GM12874 (cell line): Measurements from ENCODE around the gene SPATA45.

Experiments used
- TF ChIP-seq, protein P1 (sequence below): IDR thresholded peaks from 2 replicates; pipeline ENCODE4 v1.5.1; 2011; ENCODE audit warnings: low read depth, mild to moderate bottlenecking, control low read depth, low read length, moderate library complexity; ENCODE audit not compliant: insufficient read depth

SPATA45 gene

DNA sequence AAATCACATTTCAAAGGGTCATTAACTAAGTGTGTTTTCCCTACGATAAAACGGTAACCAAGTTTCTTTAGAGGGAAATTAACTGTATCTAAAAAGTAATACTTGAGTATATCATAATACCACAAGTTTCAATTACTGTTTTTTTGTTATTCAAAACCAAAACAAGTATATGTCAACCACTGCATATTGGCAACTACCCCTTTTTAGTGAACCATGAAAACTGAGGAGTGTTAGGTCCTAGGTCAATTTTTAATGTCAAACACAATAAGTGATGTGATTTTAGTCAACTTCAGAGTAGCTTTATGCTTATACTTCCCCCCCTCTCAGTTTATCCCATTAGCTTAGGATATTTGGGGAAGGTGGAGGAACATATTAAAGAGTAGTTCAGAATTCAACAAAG is 66.2 kb downstream of the SPATA45 start:
- TF ChIP-seq, protein P1, sequence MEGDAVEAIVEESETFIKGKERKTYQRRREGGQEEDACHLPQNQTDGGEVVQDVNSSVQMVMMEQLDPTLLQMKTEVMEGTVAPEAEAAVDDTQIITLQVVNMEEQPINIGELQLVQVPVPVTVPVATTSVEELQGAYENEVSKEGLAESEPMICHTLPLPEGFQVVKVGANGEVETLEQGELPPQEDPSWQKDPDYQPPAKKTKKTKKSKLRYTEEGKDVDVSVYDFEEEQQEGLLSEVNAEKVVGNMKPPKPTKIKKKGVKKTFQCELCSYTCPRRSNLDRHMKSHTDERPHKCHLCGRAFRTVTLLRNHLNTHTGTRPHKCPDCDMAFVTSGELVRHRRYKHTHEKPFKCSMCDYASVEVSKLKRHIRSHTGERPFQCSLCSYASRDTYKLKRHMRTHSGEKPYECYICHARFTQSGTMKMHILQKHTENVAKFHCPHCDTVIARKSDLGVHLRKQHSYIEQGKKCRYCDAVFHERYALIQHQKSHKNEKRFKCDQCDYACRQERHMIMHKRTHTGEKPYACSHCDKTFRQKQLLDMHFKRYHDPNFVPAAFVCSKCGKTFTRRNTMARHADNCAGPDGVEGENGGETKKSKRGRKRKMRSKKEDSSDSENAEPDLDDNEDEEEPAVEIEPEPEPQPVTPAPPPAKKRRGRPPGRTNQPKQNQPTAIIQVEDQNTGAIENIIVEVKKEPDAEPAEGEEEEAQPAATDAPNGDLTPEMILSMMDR: no peak

DNA sequence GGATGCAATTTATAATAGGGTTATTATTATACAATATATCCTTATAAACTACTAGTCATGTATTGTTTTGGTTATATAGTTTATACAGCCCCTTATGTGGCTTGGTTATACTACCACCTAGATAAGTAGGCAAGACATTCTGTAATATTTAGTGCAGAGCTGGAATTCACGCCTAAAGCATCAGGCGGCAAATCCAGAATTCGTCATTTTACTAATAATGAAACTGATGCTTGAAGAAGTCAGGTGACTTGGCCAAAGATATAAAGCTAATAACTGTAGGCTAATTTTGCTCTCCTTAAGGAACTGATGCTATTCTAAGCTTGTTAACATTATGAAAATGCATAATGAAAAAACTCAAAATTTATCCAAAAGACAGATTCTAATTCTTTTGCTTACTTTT is 66.7 kb downstream of the SPATA45 start:
- TF ChIP-seq, protein P1: no peak
